Measurements from ENCODE around the gene CHST1.

The CHST1 gene

GRCh38 chr11:45692808-45693453, 27.5 kb upstream of the CHST1 start:
- H3K4me3 ChIP-seq (IDR thresholded peaks at IDR 0.05; ENCODE audit: insufficient read depth, low read depth, low read length): no peak overlapping the region
- H3K79me2 ChIP-seq (ENCODE audit: insufficient read depth, low read depth): no peaks in the 10 kb centered on the region
- H2AFZ ChIP-seq (ENCODE audit: low read depth): no peak overlapping the region
- H3K4me2 ChIP-seq: no peak overlapping the region
- H3K4me1 ChIP-seq (ENCODE audit: low read depth, poor library complexity, severe bottlenecking): no peaks in the 10 kb centered on the region
- H3K27ac ChIP-seq: no peak overlapping the region
- H4K20me1 ChIP-seq (ENCODE audit: insufficient read depth): no peaks in the 10 kb centered on the region
- H3K36me3 ChIP-seq (ENCODE audit: insufficient read depth): no peaks in the 10 kb centered on the region
- no peaks in the 10 kb centered on the region for H3K27me3 ChIP-seq (ENCODE audit: insufficient read depth, low read depth)
- H3K9ac ChIP-seq: no peak overlapping the region
- no peak for TF ChIP-seq CTCF (conservative IDR thresholded peaks at IDR 0.05; ENCODE audit: low read depth, low read length)

DNA sequence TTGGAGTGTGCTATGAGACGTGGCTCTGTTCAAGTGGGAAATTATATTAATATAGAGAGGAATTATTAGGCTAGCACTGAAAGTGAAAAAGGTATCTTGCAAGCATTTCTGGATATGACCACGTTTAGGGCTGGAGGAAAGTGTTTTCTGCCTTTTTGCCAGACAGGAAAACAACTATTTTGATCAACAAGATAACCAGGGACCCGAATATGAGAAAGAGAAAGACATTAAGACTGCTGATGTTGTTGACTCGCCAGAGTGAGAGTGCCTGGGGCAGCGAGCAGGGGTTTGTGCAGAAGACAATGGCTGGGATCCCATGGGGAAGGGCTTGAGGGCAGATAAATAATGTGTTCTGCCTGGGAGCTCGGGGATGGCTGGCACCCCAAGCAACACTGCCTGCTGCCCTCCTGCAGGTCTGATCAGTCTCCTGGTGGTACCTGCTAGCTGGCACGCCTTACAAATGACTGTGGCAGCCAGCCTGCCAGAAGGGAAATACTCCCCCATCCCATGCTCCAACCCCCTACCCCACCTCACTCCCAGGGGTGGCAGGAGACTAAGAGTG, 23.1 kb upstream of the CHST1 start:
- H3K4me2 ChIP-seq: no peak overlapping the region
- TF ChIP-seq CTCF (conservative IDR thresholded peaks at IDR 0.05; ENCODE audit: low read depth, low read length): no peak
- no peak overlapping the region for H2AFZ ChIP-seq (ENCODE audit: low read depth)
- H3K4me3 ChIP-seq (IDR thresholded peaks at IDR 0.05; ENCODE audit: insufficient read depth, low read depth, low read length): no peak overlapping the region
- H3K27ac ChIP-seq: no peak overlapping the region
- no peaks in the 10 kb centered on the region for H3K36me3 ChIP-seq (ENCODE audit: insufficient read depth)
- no peaks in the 10 kb centered on the region for H3K79me2 ChIP-seq (ENCODE audit: insufficient read depth, low read depth)
- H3K27me3 ChIP-seq (ENCODE audit: insufficient read depth, low read depth): no peaks in the 10 kb centered on the region
- no peaks in the 10 kb centered on the region for H4K20me1 ChIP-seq (ENCODE audit: insufficient read depth)
- no peak overlapping the region for H3K9ac ChIP-seq
- no peaks in the 10 kb centered on the region for H3K4me1 ChIP-seq (ENCODE audit: low read depth, poor library complexity, severe bottlenecking)

DNA sequence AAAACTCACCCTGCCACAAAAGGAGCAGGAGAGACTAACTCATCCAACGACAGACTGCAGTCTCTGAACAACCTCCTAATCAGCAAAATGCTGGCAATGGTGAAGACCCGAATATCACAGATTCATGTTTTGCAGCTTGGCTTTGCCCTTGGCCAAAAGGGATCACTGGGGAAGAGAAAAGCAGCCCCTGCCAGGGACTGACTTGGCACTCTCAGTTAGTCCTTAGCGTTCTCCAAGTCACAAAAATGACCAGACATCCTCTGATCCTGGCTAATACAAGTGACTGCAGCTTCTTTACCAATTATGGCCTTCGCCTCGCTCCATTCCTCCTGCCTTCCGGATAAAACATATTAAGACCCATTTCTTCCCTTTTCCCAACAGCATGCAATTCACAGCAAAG, 22.4 kb upstream of the CHST1 start:
- Histone ChIP-seq H3K4me1 (ENCODE audit: low read depth, poor library complexity, severe bottlenecking) (no peaks in the 10 kb centered on the region), H3K36me3 (ENCODE audit: insufficient read depth) (no peaks in the 10 kb centered on the region), H2AFZ (ENCODE audit: low read depth) (no peak overlapping the region), H3K4me3 (IDR thresholded peaks at IDR 0.05; ENCODE audit: insufficient read depth, low read depth, low read length) (no peak overlapping the region), H3K4me2 (no peak overlapping the region), H3K79me2 (ENCODE audit: insufficient read depth, low read depth) (no peaks in the 10 kb centered on the region), H3K9ac (no peak overlapping the region), H4K20me1 (ENCODE audit: insufficient read depth) (no peaks in the 10 kb centered on the region), H3K27me3 (ENCODE audit: insufficient read depth, low read depth) (no peaks in the 10 kb centered on the region), H3K27ac (no peak overlapping the region)
- no peak for TF ChIP-seq CTCF (conservative IDR thresholded peaks at IDR 0.05; ENCODE audit: low read depth, low read length)

DNA sequence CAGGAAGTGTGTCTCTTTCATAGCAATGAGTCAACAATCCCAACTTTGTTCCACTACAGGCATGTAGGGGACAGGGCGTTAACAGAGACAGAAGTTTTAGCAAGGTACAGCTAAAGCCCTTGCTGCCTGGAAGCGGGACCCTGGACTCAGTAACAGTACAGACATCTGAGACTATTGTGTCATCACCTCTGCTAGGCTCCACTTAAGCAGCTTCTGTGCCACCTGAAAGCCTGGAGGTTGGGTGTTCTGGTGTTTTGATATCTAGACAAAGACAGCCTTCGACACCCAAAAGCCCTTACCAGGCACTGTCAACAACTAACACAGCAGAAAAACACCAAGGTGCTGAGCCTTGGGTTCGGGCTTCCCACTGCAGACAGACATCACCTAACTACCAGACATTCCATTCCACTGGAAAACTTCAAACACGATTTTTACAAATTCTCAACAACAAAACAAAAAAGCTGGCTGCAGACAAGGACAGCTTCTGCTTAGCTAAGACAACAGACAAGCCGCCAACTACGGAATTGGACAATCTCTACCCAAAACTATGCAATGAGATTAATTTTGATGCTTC, 20.6 kb upstream of the CHST1 start:
- Histone ChIP-seq H2AFZ (ENCODE audit: low read depth) (no peak overlapping the region), H3K79me2 (ENCODE audit: insufficient read depth, low read depth) (no peaks in the 10 kb centered on the region), H3K36me3 (ENCODE audit: insufficient read depth) (no peaks in the 10 kb centered on the region), H3K27ac (no peak overlapping the region), H3K27me3 (ENCODE audit: insufficient read depth, low read depth) (no peaks in the 10 kb centered on the region), H4K20me1 (ENCODE audit: insufficient read depth) (no peaks in the 10 kb centered on the region), H3K4me3 (IDR thresholded peaks at IDR 0.05; ENCODE audit: insufficient read depth, low read depth, low read length) (no peak overlapping the region), H3K9ac (no peak overlapping the region), H3K4me2 (no peak overlapping the region), H3K4me1 (ENCODE audit: low read depth, poor library complexity, severe bottlenecking) (no peaks in the 10 kb centered on the region)
- TF ChIP-seq CTCF (conservative IDR thresholded peaks at IDR 0.05; ENCODE audit: low read depth, low read length): no peak

Measured in KMS-11 (cell line).